ENCODE data around the gene LPCAT3. TPM values are rescaled to one million over a fixed set of nuclear protein-coding genes. Genes with fewer than 3 reads are reported as not detected.

The LPCAT3 gene
- total RNA-seq, 1 donor from 2014 or later, result 23.0 TPM

GRCh38 chr12:6975297-6976032 is 42.8 kb downstream of the LPCAT3 start:
- no peak for TF ChIP-seq CTCF (IDR thresholded peaks at IDR 0.05)
- Histone ChIP-seq H3K9me3 (no peaks in the 10 kb centered on the region), H3K27me3 (no peaks in the 10 kb centered on the region), H3K4me1 (peaks cover 0 to 7% of the 10 kb centered on the region in 2 donors), H3K4me3 (no peak overlapping the region), H3K27ac (no peak overlapping the region), H3K36me3 (peaks cover 54 to 60% of the 10 kb centered on the region in 2 donors)
- no peak for DNase-seq (ENCODE audit: low spot score in 2 of 2)
- intact Hi-C loops (cut with DNase I), result no loop called here

- intact Hi-C loops (cut with DNase I), result no loop called here
- no peak for TF ChIP-seq CTCF (IDR thresholded peaks at IDR 0.05)
- H3K36me3 ChIP-seq, result peaks cover 44 to 55% of the 10 kb centered on the region in 2 donors
- DNase-seq (ENCODE audit: low spot score in 2 of 2), result no peak
- no peak overlapping the region for H3K27ac ChIP-seq
- no peaks in the 10 kb centered on the region for H3K27me3 ChIP-seq
- no peak overlapping the region for H3K4me3 ChIP-seq
- no peaks in the 10 kb centered on the region for H3K9me3 ChIP-seq
- peaks cover 0 to 17% of the 10 kb centered on the region in 2 donors for H3K4me1 ChIP-seq
Measured at GRCh38 chr12:6974180-6974579, 44.1 kb downstream of the LPCAT3 start.

GRCh38 chr12:6970096-6970527 is 48.2 kb downstream of the LPCAT3 start:
- intact Hi-C loops (cut with DNase I), result loop anchor here (1.0 to 2.0 kb wide), 3 partner anchors 26 to 139 kb away; partner anchors contain the start of genes C12orf57, C1RL and LPCAT3
- H3K27ac ChIP-seq, result peak overlapping the region; percentile 89 to 95
- DNase-seq (ENCODE audit: low spot score in 2 of 2), result no peak
- H3K36me3 ChIP-seq, result peaks cover 44 to 55% of the 10 kb centered on the region in 2 donors
- no peaks in the 10 kb centered on the region for H3K27me3 ChIP-seq
- peak overlapping the region; percentile 89 to 93 for H3K4me3 ChIP-seq
- no peaks in the 10 kb centered on the region for H3K9me3 ChIP-seq
- no peak for TF ChIP-seq CTCF (IDR thresholded peaks at IDR 0.05)
- H3K4me1 ChIP-seq, result peaks cover 0 to 25% of the 10 kb centered on the region in 2 donors

- Histone ChIP-seq H3K27ac (no peak overlapping the region), H3K27me3 (no peaks in the 10 kb centered on the region), H3K4me1 (peaks cover 0 to 28% of the 10 kb centered on the region in 2 donors), H3K9me3 (no peaks in the 10 kb centered on the region), H3K4me3 (no peak overlapping the region), H3K36me3 (peaks cover 34 to 42% of the 10 kb centered on the region in 2 donors)
- no peak for TF ChIP-seq CTCF (IDR thresholded peaks at IDR 0.05)
- DNase-seq (ENCODE audit: low spot score in 2 of 2), result no peak
- intact Hi-C loops (cut with DNase I), result no loop called here
Measured at GRCh38 chr12:6968426-6968825, 49.9 kb downstream of the LPCAT3 start.

GRCh38 chr12:6967651-6968100 is 50.6 kb downstream of the LPCAT3 start:
- H3K27me3 ChIP-seq, result no peaks in the 10 kb centered on the region
- no peak overlapping the region for H3K4me3 ChIP-seq
- H3K27ac ChIP-seq, result no peak overlapping the region
- H3K4me1 ChIP-seq, result peaks cover 0 to 28% of the 10 kb centered on the region in 2 donors
- intact Hi-C loops (cut with DNase I), result no loop called here
- TF ChIP-seq CTCF (IDR thresholded peaks at IDR 0.05), result no peak
- DNase-seq (ENCODE audit: low spot score in 2 of 2), result no peak
- peaks cover 34 to 42% of the 10 kb centered on the region in 2 donors for H3K36me3 ChIP-seq
- H3K9me3 ChIP-seq, result no peaks in the 10 kb centered on the region
